ENCODE data around the gene CENPF. TPM values are rescaled to one million over a fixed set of nuclear protein-coding genes. Genes with fewer than 3 reads are reported as not detected.
"Not testable (repeated sequence)": the region's sequence is repeated elsewhere in the genome, so short reads cannot be mapped to it uniquely, and the experiment has no call there.

Gene CENPF
- total RNA-seq, 1 donor from 2014 or later: 1.4 TPM

GRCh38 chr1:214608817-214609216 lies 5.8 kb downstream of the CENPF start:
- ATAC-seq (ENCODE audit: poor library complexity); intact Hi-C loops (cut with DNase I); DNase-seq: not testable (repeated sequence)

GRCh38 chr1:214609692-214610091 lies 6.7 kb downstream of the CENPF start:
- no peak for ATAC-seq (ENCODE audit: poor library complexity)
- intact Hi-C loops (cut with DNase I): no loop called here
- no peak for DNase-seq

DNA sequence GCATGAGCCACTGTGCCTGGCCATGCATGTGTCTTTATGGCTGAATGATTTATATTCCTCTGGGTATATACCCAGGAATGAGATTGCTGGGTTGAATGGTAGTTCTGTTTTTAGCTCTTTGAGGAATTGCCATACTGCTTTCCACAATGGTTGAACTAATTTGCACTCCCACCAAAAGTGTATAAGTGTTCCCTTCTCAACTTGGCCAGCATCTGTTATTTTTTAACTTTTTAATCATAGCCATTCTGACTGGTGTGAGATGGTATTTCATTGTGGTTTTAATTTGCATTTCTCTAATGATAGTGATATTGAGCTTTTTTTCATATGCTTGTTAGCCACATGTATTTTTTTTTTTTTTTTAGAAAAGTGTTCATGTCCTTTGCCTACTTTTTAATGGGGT lies 7.1 kb downstream of the CENPF start:
- intact Hi-C loops (cut with DNase I); DNase-seq; ATAC-seq (ENCODE audit: poor library complexity): not testable (repeated sequence)

DNA sequence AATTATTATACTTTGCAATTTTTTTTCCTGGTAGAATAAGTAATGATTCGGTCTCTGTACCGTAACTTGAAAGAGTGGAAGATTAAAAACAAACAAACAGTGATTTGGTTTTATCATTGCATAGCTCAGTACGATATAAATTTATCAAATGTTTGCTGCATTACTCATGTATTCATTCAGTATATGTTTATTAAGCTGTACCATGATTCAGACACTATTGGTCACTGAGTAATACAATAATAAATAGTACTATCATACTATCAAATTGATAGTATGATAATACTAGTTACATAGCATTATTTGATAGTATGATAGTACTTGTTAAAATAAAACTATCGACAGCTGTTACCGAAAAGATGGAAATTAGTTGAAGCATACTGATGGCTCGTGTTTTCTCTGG lies 12.1 kb downstream of the CENPF start:
- intact Hi-C loops (cut with DNase I): no loop called here
- no peak for ATAC-seq (ENCODE audit: poor library complexity)
- no peak for DNase-seq

DNA sequence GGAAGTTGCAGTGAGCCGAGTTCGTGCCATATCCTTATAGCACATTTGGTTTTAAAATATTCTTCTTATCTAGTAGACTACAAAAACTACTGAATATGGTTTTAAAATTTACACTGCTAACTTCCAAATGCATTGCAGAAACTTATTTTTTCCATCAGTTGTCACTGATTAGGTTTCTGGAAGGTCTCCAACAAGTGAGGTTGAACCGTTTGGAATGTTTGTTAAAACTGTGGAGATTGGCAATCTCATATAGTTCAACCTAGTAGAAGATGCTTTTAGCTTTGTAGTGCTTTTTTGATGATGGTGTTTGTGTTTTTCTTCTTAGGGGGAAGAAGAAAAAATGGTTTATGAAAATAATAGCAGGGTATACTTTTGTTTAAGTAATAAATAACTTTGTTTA lies 12.9 kb downstream of the CENPF start:
- DNase-seq: no peak
- ATAC-seq (ENCODE audit: poor library complexity): no peak
- intact Hi-C loops (cut with DNase I): no loop called here

GRCh38 chr1:214617246-214617645 lies 14.3 kb downstream of the CENPF start:
- intact Hi-C loops (cut with DNase I): no loop called here
- no peak for ATAC-seq (ENCODE audit: poor library complexity)
- DNase-seq: no peak

- intact Hi-C loops (cut with DNase I): no loop called here
- ATAC-seq (ENCODE audit: poor library complexity): no peak
- no peak for DNase-seq
Observed at GRCh38 chr1:214617843-214618242, 14.8 kb downstream of the CENPF start.

GRCh38 chr1:214621236-214621635 lies 18.2 kb downstream of the CENPF start:
- intact Hi-C loops (cut with DNase I): no loop called here
- no peak for ATAC-seq (ENCODE audit: poor library complexity)
- no peak for DNase-seq

DNA sequence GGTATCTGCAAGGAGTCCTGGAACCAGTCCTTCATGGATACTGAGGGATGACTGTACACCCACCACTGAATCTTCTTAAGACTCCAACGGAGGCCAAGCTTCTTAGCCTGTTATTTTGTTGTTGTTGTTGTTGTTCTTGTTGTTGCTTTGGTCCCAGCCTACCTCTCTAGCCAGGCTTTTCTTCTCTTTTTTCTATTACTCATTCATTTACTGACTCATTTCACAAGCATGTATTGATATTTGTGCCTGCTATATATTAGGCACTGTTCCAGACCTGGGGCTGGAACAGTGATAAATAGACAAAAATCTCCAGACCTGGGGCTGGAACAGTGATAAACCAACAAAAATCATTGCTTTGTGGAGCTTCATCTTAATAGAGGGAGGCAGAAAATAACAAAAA lies 20.4 kb downstream of the CENPF start:
- ATAC-seq (ENCODE audit: poor library complexity) (no peak), DNase-seq (no peak)
- intact Hi-C loops (cut with DNase I): no loop called here

- intact Hi-C loops (cut with DNase I): no loop called here
- DNase-seq (no peak), ATAC-seq (ENCODE audit: poor library complexity) (no peak)
Observed at GRCh38 chr1:214632091-214632490, 29.1 kb downstream of the CENPF start.

GRCh38 chr1:214633686-214634085 lies 30.7 kb downstream of the CENPF start:
- no peak for DNase-seq
- intact Hi-C loops (cut with DNase I): no loop called here
- ATAC-seq (ENCODE audit: poor library complexity): no peak

- intact Hi-C loops (cut with DNase I): no loop called here
- DNase-seq (no peak), ATAC-seq (ENCODE audit: poor library complexity) (no peak)
Observed at GRCh38 chr1:214634267-214634666, 31.3 kb downstream of the CENPF start.

DNA sequence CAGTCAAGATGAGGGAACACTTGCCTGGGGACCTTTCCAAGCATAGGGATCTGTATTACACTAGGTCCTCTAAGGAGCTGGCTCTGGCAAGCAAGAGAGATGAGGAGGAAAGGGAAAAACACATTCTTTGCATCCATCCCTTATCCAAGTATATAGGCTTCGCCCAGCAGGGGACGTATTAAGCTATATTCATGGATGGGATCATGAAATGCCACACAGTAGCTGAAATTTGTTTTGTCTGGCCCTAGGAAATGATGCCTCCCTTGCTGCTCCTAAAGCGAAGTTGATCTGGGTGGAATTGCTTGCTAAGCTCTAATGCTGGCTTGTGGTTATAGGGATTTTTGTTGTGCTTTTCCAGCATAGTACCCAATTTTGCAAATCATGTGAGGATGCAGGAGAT lies 32.1 kb downstream of the CENPF start:
- intact Hi-C loops (cut with DNase I): no loop called here
- ATAC-seq (ENCODE audit: poor library complexity): no peak
- no peak for DNase-seq

- no peak for ATAC-seq (ENCODE audit: poor library complexity)
- DNase-seq: no peak
- intact Hi-C loops (cut with DNase I): no loop called here
Observed at GRCh38 chr1:214635506-214635905, 32.5 kb downstream of the CENPF start.

DNA sequence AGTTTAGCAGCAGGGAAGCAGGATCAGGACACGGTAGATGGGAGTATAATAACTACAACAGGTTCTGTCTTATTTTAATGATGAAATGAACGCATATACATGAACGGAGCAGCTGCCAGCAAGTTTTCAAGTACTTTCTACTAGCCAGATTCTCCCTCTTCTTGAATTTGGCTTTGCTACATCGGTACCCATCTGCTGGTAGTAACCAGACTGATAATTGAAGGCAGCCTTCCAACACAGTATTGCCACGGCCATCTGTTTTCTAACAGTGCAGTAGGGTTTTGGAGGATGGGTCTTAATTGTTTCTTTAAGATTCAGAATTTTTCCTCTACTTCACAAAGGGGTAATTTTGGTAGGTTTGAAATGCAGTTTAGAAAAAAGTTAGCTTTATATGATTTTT lies 33.4 kb downstream of the CENPF start:
- DNase-seq (no peak), ATAC-seq (ENCODE audit: poor library complexity) (no peak)
- intact Hi-C loops (cut with DNase I): no loop called here

DNA sequence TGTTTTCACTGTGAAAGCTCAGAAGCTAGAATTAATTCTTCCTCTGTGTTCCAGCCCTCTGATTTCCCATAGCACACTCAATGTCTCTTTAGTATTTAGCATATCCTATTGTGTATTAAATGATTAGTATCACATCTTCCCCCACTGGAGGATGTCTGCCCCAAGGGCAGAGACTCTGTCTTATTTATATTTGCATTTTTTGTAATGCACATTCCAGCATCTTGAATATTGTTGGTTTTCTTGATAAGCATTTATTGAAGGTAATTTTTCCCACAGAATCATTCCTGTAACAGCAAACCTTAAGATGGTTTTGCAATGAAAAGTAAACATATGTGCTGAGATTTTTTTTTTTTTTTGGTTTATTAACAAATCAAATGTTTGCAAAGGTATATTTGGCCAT lies 34.1 kb downstream of the CENPF start:
- ATAC-seq (ENCODE audit: poor library complexity): no peak
- intact Hi-C loops (cut with DNase I): no loop called here
- DNase-seq: no peak

DNA sequence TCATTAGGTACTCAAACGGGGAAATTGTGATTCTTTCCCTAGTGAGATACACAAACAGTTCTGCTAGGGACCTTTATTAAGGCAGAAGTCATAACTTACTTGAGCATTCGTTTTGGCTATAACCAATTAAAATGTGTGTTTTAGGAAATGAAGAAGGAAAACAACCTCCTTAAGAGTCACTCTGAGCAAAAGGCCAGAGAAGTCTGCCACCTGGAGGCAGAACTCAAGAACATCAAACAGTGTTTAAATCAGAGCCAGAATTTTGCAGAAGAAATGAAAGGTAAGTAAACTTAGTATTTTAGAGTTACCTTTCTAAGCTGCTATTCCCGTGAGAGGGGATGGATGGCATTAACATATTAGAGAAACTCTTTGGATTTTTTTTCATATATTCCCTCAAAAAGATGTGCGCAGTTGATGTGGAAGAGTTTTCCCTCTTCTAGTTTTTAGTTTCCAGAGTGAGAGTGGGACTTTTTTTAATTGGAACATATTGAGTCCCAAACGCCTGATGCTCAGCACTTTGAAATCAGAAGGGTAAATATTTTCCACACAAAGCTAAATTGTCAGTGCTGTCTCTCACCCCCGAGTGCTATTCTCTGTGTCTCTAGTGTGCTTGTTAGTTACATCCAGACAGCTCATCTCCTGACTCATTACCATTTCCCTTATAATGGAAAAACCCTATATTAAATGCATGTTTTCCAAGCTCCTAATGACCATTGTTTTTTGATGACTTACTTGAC lies 34.9 kb downstream of the CENPF start:
- DNase-seq: no peak

GRCh38 chr1:214638459-214638807 lies 35.4 kb downstream of the CENPF start:
- no peak for ATAC-seq (ENCODE audit: poor library complexity)
- DNase-seq: no peak
- intact Hi-C loops (cut with DNase I): no loop called here

More for the DNA sequence above, 34.9 kb downstream of the CENPF start:
- no peak for ATAC-seq (ENCODE audit: poor library complexity)
- intact Hi-C loops (cut with DNase I): no loop called here

DNA sequence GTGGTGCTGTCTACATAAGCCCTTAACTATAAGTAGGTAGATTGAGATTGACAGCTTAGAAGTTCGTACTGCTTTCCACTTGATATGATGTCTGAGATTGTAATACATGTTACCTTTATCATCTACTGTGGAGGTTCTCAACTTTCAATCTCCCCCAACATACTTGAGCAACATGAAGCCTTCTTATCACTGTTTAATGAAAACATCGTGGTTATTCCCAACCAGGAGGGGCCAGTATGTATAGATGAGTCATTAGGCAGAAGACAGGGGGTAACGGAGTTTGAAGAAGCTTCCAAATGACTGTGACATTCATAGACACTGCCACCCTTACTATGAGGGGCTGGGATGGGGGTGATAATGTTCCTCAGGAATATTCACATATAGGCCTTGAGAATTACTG lies 36.0 kb downstream of the CENPF start:
- ATAC-seq (ENCODE audit: poor library complexity) (no peak), DNase-seq (no peak)
- intact Hi-C loops (cut with DNase I): no loop called here

GRCh38 chr1:214640431-214641213 lies 37.6 kb downstream of the CENPF start:
- intact Hi-C loops (cut with DNase I): no loop called here
- no peak for ATAC-seq (ENCODE audit: poor library complexity)

More at GRCh38 chr1:214640431-214641213, 37.6 kb downstream of the CENPF start:
- DNase-seq: no peak

Data from Right ventricle myocardium superior (tissue), 1 donor.